ENCODE measurements around the gene MYBL2.

Gene MYBL2

GRCh38 chr20:43725666-43726065, 58.8 kb downstream of the MYBL2 start:
- DNase-seq, result no peak

GRCh38 chr20:43726333-43726732, 59.4 kb downstream of the MYBL2 start:
- DNase-seq, result no peak

- DNase-seq, result no peak
Observed at GRCh38 chr20:43726811-43727338, 60.0 kb downstream of the MYBL2 start, which contains the start of gene GTSF1L. Gene GTSF1L (minus strand): TSS chr20:43727002. CDS start chr20:43726694, 308 bp downstream.

- DNase-seq, result no peak
Observed at GRCh38 chr20:43727980-43728590, 61.2 kb downstream of the MYBL2 start.

GRCh38 chr20:43728686-43729255, 61.9 kb downstream of the MYBL2 start:
- no peak for DNase-seq

GRCh38 chr20:43731469-43731868, 64.6 kb downstream of the MYBL2 start:
- no peak for DNase-seq

- DNase-seq, result no peak
Observed at GRCh38 chr20:43731927-43732326, 65.0 kb downstream of the MYBL2 start.

GRCh38 chr20:43736588-43737158, 69.8 kb downstream of the MYBL2 start:
- no peak for DNase-seq

GRCh38 chr20:43737925-43738324, 71.0 kb downstream of the MYBL2 start:
- no peak for DNase-seq

GRCh38 chr20:43739148-43739749, 72.3 kb downstream of the MYBL2 start:
- no peak for DNase-seq

GRCh38 chr20:43740642-43741041, 73.7 kb downstream of the MYBL2 start:
- no peak for DNase-seq

- no peak for DNase-seq
Observed at GRCh38 chr20:43744151-43744611, 77.3 kb downstream of the MYBL2 start.

- no peak for DNase-seq
Observed at GRCh38 chr20:43744966-43745730, 78.2 kb downstream of the MYBL2 start.

GRCh38 chr20:43746344-43747137, 79.6 kb downstream of the MYBL2 start:
- no peak for DNase-seq

- no peak for DNase-seq
Observed at GRCh38 chr20:43748274-43748673, 81.4 kb downstream of the MYBL2 start.

- peak; percentile 66 to 90 for DNase-seq
Observed at GRCh38 chr20:43749734-43750294, 82.9 kb downstream of the MYBL2 start.

GRCh38 chr20:43750774-43751166, 83.9 kb downstream of the MYBL2 start:
- no peak for DNase-seq

GRCh38 chr20:43751167-43752050, 84.5 kb downstream of the MYBL2 start:
- peak; percentile 29 to 43 for DNase-seq

- DNase-seq, result no peak
Observed at GRCh38 chr20:43752051-43752360, 85.1 kb downstream of the MYBL2 start.

- DNase-seq, result no peak
Observed at GRCh38 chr20:43752561-43753301, 85.8 kb downstream of the MYBL2 start.
